DMS153 treated with DMSO at 0.1 percent for 48 hours (cell line): ENCODE results near the gene EFTUD2.
"Not testable (repeated sequence)": the region's sequence is repeated elsewhere in the genome, so short reads cannot be mapped to it uniquely, and the experiment has no call there.

Source experiments
- DNase-seq: peaks from one replicate; lab custom pipeline; 2025; ENCODE audit not compliant: unreplicated experiment; lab: John Stamatoyannopoulos, UW

EFTUD2 gene

GRCh38 chr17:44818508-44818907 is 80.7 kb downstream of the EFTUD2 start:
- not testable (repeated sequence) for DNase-seq

DNA sequence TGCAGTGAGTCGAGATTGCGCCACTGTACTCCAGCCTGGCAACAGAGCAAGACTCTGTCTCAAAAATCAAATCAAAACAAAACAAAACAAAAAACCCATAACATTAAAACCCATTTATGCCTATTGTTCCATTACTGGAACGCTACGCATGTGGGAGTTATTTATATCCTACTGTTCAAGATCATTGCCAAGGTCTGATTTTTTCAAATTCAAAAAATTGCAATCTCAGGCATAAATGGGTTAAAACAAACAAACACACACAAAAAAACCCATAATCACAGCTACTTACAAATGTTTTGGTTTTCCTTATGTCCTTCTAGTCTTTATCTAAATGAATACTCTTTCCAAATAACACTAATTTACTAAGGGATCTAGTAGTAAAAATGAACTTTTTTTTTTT is 87.0 kb downstream of the EFTUD2 start:
- no peak for DNase-seq

DNA sequence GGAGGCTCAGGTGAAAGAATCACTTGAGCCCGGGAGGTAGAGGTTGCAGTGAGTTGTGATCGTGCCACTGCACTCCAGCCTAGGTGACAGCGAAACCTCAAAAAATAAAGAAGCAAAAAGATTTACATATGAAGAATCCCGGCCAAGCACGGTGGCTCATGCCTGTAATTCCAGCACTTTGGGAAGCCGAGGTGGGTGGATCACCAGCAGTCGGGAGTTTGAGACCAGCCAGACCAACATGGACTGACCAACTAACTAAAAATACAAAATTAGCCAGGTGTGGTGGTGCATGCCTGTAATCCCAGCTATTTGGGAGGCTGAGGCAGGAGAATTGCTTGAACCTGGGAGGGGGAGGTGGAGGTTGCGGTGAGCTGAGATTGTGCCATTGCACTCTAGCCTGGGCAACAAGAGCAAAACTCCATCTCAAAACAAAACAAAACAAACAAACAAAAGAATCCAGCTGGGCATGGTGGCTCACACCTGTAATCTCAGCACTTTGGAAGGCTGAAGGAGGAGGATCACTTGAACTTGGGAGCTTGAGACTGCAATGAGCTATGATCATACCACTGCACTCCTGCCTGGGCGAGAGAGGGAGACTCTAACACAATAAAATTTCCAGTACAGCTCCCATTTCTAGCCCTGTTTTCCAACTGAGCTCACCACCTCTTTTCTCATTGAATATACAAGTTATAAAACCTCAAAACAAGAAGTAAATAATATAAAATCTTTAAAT is 90.4 kb downstream of the EFTUD2 start:
- not testable (repeated sequence) for DNase-seq

DNA sequence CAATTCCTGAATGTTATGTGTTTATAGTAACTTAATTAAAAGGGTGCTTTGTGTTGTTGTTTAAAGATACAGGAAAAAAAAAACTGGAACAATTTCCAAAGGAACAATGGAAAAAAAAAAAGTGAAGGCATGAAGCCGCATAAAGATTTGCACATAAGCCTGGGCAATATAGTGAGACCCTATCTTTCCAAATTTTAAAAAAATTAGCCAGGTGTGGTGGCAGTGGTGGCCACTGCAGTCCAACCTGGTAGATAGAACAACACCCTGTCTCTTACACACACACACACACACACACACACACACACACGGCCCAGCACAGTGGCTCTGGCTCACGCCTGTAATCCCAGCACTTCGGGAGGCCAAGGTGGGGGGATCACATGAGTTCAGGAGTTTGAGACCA is 91.1 kb downstream of the EFTUD2 start:
- DNase-seq, result no peak

GRCh38 chr17:44807817-44808155 is 91.5 kb downstream of the EFTUD2 start:
- DNase-seq, result no peak

DNA sequence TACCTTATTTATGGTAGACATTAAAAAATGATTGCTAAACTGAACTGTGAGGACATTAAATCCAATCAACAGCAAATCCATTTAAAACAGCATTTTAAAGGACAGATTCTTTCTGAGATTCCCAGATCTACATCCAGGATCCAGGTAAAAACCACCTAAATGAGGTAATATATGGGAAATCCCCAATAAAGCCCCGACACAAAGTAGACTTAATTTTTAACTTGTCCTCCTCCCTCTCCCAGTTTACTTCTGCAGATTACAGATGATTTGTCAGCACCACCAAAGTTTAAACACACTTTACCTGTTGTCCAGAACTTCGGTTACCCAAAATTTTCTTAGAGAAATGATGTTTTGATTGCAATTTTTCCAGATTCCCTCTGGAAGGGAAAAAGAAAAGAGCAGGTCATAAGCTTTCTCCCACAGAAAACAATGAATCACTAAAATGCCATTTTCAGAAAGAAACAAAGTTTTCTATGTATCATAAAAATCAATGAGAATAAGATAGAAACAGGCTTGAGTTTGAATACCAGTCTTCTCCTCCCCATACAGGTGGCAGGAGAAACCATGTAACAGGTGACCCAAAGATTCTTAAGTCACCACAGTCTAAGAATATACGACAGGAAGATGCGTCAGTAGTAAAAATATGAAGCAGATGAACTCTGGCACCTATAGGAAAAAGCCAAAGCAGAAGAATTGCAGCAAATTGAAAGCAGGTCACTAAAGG is 92.0 kb downstream of the EFTUD2 start:
- DNase-seq, result no peak

GRCh38 chr17:44804302-44805089 is 94.7 kb downstream of the EFTUD2 start:
- DNase-seq, result no peak

- DNase-seq, result no peak
Observed at GRCh38 chr17:44801880-44802279, 97.4 kb downstream of the EFTUD2 start.
